GM19455 (cell line): ENCODE data around the gene COPG1.

ENCODE experiments used
- ATAC-seq: cut with Tn5 transposase; IDR thresholded peaks from one replicate; pipeline ENCODE4 v1.9.1; 2021; ENCODE audit not compliant: unreplicated experiment

Gene COPG1

GRCh38 chr3:129312671-129313414 is 63.4 kb downstream of the COPG1 start:
- no peak for ATAC-seq

DNA sequence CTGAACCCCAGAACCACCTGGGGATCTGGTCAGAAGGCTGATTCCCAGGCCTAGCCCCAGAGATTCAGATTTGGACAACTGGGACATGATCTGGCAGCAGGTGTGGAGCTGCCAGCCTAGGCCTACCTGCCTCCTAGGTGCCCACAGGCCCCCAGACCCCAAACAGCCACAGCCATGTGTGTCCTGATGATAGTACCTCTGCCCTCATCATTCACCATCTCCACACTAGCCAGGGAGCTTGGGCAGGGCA is 63.9 kb downstream of the COPG1 start:
- ATAC-seq = no peak

DNA sequence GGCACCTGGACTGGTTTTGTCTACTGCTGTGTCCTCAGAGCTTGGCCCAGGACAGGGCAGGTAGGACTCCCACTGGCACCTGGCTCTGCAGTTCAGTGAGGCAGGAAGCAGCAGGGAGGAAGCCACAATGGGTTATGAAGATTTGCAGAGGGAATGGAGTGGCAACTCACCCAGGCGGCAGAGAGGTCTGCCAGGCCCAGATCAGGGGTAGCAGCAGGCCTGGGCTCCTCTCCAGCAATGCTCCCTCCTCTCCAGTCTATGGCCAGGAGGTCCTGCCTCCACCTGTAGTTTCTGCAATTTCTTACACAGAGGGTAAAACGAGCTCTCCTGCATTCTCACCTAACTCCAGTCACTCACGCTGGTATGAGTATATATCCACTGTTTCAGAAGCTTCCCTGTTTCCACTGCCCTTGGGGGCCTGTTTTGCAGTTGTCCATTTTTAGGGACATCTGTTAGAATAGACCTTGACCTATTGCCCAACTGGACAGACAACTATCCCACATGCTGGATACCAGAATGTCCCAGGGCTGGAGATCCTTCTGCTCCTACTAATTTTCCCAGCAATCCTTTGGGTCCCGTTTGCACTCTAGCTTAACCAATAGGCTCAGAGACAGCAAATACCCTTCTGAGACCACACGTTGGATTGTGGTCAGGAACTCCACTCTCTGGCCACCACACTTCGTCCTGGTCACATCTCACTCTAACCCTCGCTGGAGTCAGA is 64.4 kb downstream of the COPG1 start:
- no peak for ATAC-seq

DNA sequence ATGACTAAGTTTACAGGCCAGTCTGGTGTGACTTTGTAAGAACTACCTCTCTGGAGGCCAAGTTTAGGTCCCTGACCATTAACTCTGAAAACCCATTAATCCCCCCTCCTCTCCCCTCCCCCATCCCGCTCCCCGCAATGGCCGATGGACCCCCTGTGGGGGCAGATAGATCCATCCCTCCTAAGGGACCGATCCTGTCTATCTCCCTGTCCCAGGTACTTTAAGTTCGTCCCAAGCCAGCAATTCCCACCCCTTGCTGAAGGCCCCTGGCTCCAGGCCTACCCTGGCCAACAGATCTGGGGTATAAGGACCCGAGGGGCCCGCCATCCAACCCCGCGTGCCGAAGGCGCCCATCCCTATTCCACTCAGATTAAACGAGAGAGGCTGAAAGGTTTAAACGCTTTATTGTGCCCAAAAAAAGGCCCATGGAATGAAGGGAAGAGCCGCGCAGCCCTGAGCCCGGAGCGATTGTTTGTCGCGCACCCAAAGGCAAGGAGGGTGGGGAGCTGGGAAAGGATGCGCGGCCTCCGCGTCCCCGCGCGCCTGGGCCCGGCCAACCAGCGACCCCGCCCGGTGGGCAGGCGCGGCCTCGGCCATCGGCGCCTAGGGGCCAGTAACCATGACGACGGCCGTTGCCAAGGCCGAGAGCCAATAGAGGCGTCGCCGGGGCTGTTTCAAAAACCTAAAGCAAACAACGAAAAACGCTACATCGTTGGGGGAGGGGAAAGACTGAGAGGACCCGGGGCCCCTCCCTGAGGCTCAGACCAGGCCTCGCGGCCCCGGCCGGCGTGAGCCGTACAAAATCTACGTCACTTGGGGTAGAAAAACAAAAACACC is 65.2 kb downstream of the COPG1 start:
- no peak for ATAC-seq

GRCh38 chr3:129315223-129315997 is 66.0 kb downstream of the COPG1 start:
- ATAC-seq = no peak

DNA sequence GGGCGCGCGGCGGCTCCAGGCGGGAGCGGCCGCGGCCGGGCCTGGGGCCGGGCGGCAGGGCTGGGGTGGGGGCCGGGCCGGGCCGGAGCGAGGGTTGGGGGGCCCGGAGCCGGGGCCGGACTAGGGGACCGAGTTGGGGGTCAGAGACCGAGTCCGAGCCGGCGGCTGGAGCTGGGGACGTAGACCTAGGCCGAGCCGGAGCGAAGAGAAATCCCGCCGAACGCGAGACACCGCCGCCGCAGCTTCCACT is 66.5 kb downstream of the COPG1 start:
- ATAC-seq = no peak

DNA sequence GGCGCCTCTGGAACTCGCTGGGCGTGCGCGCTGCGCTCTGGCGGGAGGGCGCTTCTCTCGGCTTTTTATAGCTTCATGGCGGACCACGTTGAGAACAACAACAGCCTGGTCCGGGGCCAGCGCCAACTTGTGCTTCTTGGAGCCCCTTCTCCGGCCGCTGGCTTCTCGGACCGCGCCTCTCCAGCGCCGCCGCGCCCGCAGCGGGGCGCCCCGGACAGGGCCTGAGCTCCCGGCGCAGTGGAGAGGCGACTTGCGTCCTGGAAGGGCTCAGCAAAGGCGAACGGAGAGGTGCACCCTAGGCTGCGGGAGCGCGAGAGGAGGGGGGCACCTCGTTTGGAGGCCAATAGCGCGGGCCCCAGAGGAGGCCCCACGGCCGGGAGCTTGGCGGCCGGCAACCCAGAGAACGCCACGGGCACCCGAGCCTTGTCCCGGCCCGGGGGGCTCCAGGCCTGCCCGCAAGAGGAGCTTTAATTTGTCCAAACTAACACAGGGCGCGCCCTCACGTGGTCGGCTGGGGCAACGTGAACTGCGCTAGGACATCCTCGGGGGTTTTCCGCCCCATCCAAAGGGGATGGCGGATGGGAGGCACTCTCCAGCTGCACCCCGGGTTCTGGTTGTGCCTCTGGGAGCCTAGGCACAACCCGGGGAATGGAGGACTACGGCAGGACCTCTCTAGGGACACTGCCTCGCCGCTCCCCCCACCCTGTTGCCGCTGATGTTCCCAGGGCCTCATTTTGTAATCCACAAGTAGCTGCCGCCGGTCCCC is 67.0 kb downstream of the COPG1 start:
- ATAC-seq = no peak

- no peak for ATAC-seq
These were observed 67.8 kb downstream of the COPG1 start for GRCh38 chr3:129317014-129317771.

GRCh38 chr3:129317848-129318247 is 68.4 kb downstream of the COPG1 start:
- ATAC-seq = no peak

DNA sequence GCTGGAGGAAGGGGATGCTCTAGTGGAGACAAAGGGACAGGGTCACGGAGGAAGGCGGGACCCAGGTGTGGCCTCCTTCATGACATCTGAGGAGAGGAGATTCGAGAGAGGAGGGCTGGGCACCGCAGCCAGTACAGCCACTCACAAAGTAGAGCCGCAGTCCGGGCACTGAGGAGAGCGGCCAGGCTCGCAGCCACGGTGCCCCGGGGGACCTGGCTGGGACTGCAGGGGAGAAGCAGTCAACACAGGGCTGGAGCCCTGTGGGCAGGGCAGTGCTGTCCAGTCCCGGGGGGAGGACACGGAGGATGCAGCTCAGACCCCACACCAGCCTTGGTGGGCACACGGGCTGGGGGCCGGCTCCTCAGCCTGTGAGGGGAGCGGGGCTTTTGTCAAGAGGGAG is 69.5 kb downstream of the COPG1 start:
- ATAC-seq = no peak

GRCh38 chr3:129320261-129320660 is 70.9 kb downstream of the COPG1 start:
- ATAC-seq = no peak

DNA sequence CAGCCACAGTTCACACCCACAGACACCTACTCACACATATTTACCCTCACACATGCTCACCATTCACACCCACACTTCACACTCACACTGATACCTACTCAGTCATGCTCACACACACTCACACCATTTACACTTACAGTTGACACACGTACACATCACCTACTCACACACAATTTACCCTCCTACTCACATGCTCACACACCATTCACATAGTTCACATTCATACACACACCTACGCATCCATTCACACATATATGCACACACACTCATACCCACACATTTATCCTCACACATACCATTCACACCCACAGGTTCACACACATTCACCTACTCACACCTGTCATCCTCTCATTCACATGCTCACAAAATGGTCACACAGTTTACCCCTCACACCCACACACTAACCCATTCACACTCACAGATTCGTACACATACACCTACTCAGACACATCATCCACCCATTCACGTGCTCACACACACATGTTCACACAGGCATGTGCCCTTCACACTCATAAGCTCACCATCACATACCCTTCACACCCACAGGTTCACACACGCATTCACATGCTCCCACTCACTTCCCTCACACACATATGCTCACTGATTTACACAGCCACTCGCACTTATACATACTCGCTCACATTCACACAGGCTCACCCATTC is 71.5 kb downstream of the COPG1 start:
- ATAC-seq = no peak

DNA sequence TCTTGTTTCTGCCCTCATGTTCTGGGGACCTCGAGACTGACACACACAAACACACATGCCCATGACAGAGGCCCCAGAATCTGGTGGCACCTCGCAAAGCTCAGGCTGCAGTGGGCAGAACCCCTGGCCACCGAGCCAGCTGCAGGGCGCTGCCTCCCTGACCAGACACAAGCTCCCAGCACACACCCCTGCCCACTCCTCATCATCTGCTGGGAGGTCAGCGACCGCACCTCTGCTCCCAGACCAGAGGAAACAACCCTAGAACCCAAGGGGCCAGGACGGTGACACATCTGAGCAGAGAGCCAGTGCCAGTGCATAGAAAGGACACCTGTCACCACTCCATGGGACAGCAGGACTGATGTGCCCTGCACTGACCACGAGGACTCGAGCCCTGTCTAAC is 72.5 kb downstream of the COPG1 start:
- no peak for ATAC-seq

GRCh38 chr3:129323651-129324294 is 74.4 kb downstream of the COPG1 start:
- ATAC-seq = no peak

DNA sequence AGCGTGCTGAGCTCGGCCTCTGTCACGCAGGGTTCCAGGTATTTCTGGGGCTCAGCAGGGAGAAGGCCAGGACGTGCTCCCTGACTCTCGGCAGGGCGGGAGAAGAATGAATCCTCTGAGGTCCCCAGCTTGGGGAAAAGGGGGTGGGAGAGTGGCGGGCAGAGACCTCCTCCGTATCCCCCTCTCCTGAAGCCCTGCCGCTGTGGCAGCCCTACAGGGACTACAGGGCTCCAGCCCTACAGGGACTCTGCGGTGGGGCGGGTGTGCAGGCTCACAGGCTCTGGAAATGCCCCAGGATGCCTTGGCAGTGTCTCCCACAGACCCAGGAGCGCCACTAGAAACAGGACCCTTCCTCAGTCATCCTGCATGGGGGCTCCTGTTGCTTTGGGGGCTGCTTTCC is 75.4 kb downstream of the COPG1 start:
- ATAC-seq = no peak

GRCh38 chr3:129325383-129325782 is 76.0 kb downstream of the COPG1 start:
- ATAC-seq = no peak

DNA sequence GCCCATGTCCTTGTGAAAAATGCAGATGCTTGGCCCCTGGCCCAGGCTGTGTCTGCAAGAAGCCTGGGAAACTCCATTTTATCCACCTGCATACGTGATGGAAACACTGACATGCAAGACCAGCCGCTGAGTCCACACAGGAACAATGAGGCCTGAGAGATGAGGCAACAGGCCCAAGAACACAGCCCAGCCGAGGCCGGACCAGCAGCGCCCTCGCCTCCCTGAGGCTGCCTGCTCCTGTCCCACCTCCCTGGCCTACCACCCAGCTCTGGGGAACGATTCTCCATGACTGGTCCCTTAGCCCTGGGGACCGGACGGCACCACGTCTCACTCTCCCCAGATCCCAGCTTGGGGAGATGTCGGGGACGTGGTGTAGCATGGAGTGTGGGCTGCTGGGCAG is 76.7 kb downstream of the COPG1 start:
- no peak for ATAC-seq

GRCh38 chr3:129326595-129326994 is 77.2 kb downstream of the COPG1 start:
- ATAC-seq = no peak
